KOPT-K1 (cell line): ENCODE results near the gene ATP5F1E.
"Not testable (repeated sequence)": the region's sequence is repeated elsewhere in the genome, so short reads cannot be mapped to it uniquely, and the experiment has no call there.

ENCODE experiments used
- H3K27ac ChIP-seq: fragments of 200-600 bp; sonication (generic); 2 replicates; pipeline ENCODE4 v1.5.1; 2016; ENCODE audit warnings: antibody characterized with exemption, mild to moderate bottlenecking, low read depth, low read length; ENCODE audit not compliant: poor library complexity, severe bottlenecking
- H3K36me3 ChIP-seq: fragments of 200-600 bp; sonication (generic); 2 replicates; pipeline ENCODE4 v1.5.1; 2017; ENCODE audit warnings: antibody characterized with exemption, mild to moderate bottlenecking, low read length, moderate library complexity; ENCODE audit not compliant: insufficient read depth
- H3K9me3 ChIP-seq: fragments of 200-600 bp; sonication (generic); 2 replicates; pipeline ENCODE4 v1.5.1; 2017; ENCODE audit warnings: antibody characterized with exemption, low read length, mild to moderate bottlenecking; ENCODE audit not compliant: insufficient read depth, poor library complexity, severe bottlenecking

ATP5F1E gene

DNA sequence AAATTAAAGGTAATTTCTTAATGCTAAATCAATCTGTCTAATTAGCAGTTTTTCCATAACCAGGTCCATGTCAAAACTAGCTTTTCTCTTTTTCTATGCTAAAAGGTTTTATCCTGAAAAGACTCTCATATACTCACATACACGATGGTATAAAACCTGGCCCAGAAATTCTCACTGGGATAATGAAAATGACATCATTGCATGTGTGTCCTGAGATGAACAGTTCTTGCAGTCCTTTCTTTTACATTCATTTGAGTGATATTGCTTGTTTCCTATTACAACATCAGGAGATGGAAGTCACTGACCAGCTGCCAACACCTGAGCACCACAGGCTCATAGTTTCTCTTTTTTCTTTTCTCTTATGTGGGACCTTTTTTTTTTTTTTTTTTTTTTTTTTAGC is 18.3 kb upstream of the ATP5F1E start:
- no peaks in the 10 kb centered on the region for H3K9me3 ChIP-seq
- no peak overlapping the region for H3K27ac ChIP-seq
- H3K36me3 ChIP-seq = no peaks in the 10 kb centered on the region

DNA sequence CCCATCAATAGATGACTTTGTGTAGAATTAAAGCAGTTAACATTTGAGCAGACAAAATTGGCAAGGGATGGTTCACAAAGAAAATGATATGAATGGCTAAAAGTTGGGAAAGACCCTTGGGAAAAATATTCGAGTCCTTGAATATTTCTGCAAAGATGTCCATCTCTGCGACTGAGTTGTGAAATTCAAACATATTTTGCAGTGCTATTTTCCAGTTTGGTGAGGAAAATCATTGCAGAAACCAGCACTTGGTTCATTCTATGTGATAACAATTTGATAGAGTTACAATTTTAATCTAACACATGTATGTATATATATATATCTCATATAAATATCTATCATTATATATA is 16.5 kb upstream of the ATP5F1E start:
- H3K27ac ChIP-seq = no peak overlapping the region
- no peaks in the 10 kb centered on the region for H3K9me3 ChIP-seq
- no peaks in the 10 kb centered on the region for H3K36me3 ChIP-seq

DNA sequence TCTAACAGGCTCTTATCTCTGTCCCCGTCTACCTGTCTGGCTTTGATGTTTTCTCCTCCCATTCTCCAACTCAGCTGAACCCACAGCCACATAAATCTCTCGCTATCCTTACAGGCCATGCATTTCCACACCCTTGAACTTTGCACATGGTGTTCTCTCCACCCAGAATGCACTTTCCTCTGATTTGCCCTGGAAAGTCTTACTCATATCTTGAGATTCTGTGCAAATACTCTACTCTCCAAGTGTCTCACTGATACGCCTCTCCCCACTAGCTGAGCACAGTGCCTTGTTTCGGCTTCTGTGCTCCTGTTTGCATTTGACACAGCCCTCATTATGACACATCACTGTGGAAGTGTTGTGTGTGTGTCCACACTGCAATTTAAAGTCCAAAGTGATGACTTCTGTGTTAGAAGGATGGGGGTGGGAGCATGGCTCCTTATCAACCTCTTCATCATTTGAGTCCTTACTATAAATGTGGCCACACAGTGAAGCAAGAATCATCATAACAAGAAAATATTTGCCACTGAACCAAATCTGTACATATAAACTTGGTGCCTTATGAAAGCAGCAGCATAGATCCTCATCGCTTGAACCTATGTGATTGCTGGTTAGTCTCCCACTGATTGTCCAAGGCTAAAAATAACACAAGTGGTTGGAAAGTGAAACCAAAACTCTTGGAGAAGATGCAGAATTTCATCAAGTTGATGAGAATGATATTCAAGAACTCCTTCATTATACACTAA is 16.0 kb upstream of the ATP5F1E start:
- Histone ChIP-seq H3K9me3 (no peaks in the 10 kb centered on the region), H3K27ac (no peak overlapping the region), H3K36me3 (no peaks in the 10 kb centered on the region)

DNA sequence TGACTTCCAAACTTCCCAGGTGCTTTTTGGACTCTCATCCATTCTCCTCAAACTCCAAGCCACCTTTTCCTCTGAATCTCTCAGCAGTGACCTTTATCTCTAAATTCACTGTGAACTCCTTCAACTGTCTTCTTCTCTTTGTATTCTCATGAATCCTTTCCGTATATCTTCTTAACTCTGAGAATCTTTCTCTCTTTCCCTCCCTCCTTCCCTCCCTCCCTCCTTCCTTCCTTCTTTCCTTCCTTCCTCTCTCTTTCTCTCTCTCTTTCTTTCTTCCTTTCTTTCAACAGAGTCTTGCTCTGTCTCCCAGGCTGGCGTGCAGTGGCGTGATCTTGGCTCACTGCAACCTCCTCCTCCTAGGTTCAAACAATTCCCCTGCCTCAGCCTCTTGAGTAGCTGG is 14.7 kb upstream of the ATP5F1E start:
- H3K27ac ChIP-seq = no peak overlapping the region
- H3K9me3 ChIP-seq = no peaks in the 10 kb centered on the region
- H3K36me3 ChIP-seq = no peaks in the 10 kb centered on the region

DNA sequence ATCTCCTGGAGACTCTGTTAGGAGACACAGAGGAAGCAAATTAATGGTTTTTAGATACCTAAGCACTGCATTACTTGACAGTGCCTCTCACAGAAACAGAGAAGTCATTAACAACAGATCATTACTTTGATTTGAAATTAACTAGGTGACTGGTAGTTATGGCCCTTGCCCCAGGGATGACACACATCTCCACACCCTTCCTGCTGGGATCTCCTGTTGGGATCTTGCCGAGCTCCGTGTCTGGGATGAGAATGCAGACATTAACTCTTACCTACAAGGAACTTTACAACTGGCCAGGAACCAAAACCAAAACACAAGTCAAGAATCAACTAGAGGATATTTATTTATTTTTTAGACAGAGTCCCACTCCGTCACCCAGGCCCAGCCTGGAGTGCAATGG is 12.7 kb upstream of the ATP5F1E start:
- Histone ChIP-seq H3K27ac (no peak overlapping the region), H3K36me3 (peaks cover 13% of the 10 kb centered on the region), H3K9me3 (no peaks in the 10 kb centered on the region)

DNA sequence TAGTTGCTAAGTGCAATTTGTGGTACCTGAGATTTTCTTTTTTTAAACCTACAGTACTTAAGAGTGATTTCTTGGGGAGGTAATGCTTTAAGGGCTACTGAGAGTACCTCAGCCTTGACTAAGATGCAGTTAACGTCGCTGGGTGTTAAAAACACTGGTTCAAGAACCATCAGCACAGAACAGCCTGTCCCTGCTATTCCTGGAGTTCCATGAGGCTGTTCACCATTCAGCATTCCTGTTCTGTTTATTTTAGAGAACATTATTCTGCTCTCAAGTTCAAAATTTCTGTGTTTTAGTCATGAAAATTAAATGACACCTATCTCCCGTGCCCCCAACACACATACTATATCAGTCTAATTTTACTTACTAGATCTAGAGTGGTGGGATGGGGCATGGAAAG is 12.2 kb upstream of the ATP5F1E start:
- Histone ChIP-seq H3K9me3 (no peaks in the 10 kb centered on the region), H3K36me3 (peaks cover 15% of the 10 kb centered on the region), H3K27ac (no peak overlapping the region)

DNA sequence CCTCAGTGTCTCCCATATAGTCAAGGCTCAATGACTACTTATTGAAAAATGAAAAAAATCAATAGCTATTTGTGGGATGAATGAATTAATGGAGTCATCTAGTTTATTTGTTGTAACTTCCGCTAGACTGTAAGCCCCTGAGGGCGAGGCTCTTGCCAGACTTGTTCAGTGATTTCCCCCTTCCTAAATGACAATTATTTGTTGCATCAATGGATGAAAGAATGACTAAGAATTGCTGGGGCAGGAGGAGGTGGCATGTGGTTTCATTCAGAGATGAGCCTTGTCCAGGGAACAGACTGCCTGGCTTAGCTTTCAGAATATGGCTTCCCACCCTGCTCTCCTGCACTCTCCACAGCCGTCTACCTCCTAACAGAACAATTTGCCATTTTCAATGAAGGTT is 11.6 kb upstream of the ATP5F1E start:
- Histone ChIP-seq H3K9me3 (no peaks in the 10 kb centered on the region), H3K27ac (no peak overlapping the region), H3K36me3 (peaks cover 18% of the 10 kb centered on the region)

DNA sequence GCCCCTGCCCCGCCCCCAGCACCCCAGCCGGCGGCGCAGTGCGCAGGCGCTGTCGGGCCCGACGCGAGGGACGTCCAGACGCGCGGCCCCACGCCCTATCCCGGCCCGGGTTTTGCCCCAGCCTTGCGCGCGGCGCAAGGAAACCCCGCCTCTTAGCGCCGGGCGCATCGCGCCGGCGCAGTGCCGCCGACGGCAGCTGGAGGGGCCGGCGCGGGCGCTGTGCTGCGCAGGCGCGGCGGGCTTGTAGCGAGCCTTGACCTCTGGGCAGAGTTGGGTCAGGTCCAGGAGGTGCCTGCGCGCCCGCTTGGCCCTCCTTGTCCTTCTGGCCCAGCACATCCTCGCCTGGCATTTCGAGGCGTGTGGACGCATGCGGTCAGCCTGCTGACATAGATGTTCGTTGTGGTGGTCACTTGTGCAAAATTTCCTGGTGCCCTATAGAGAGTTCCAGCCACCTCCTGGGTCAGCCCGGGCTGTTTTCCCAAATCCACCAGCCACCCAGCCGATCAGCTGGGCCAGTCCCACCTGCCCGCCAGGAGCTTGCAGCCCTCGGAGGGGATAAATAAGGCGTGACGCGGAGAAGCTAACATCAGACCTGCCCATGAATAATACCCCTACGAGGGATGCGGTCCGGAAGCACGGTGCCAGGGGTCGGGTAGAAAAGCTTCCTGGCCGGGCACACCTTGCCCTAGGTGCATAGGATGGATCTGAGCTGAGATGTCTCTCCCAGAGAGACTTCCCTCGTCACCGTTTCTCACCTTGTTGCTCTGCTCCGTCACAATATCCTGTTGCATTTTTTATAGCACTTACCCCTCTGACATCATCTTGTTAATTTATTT is 10.9 kb upstream of the ATP5F1E start:
- H3K36me3 ChIP-seq = peaks cover 25% of the 10 kb centered on the region
- peak overlapping the region; percentile 70 for H3K27ac ChIP-seq
- H3K9me3 ChIP-seq = no peaks in the 10 kb centered on the region

DNA sequence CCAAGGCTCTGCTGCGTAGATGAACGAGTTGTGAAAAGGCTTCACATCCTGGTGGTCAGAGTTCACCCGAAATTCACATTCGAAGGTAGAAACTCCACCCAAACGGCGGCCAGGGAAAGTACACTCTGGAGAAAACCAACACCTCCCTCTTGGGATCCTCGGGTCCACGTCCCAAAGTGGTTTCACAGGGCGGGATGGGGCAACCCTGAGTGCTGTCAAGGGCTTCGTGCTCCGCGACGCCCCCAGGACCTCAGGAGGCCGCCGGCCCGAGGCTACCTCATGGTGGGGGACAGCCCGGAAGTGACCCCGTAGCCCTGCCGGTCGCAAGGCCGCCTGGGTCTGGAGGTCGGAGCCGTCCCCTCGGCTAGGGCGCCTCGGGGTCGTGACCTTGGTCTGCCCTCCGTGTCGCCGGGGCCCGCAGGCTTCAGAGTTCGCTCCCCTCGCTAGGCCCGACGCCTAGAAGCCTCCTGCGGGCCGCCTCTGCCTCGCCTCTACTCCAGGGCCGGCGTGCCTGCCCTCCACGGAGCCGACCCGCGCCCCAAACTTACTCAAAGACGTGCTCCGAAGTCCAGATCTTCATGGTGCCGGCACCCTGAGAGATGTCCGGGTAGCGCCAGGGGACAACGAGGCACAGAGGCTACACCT is 10.1 kb upstream of the ATP5F1E start, which contains the start of gene PRELID3B:
TSS of gene PRELID3B (minus strand) at position 636 of the 645 bp plus-strand sequence. CDS start at position 580, 56 bp downstream.
- Histone ChIP-seq H3K27ac (peak within 1 kb of the TSS; percentile 70), H3K36me3 (peaks cover 32% of the 10 kb centered on the region), H3K9me3 (no peaks in the 10 kb centered on the region)

DNA sequence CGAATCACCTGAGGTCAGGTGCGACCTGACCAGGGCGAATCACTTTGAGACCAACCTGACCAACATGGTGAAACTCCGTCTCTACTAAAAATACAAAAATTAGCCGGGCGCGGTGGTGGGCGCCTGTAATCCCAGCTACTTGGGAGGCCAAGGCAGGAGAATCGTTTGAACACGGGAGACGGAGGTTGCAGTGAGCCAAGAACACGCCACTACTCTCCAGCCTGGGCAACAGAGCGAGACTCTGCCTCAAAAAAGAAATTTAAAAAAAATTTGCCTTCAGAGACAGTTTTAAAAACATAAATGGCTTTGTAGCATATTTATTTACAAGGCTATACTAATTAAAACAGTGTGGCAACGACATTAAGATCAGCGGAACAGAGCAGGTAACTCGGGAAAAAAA is 9.4 kb upstream of the ATP5F1E start:
- H3K36me3 ChIP-seq = peaks cover 40% of the 10 kb centered on the region
- not testable (repeated sequence) for H3K9me3 ChIP-seq
- H3K27ac ChIP-seq = peak overlapping the region; percentile 70

DNA sequence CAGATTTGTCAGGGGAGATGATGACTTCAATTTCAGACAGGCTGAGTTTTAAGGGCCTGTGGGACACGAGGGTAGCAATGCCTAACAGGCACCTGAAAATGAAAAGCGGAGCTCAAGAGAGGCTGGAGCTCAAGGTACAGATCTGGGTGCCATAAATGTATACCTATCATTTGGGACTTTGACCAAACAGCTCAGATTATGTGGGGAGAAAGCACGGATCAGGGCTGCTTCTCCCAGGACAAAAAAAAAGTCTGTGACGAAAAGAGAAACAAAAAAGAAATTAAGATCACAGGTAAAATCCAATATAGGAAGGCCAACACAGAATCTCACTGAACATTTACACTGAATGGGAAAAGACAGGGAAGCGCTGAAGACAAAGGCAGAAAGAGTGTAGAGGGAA is 8.5 kb upstream of the ATP5F1E start:
- peaks cover 48% of the 10 kb centered on the region for H3K36me3 ChIP-seq
- H3K27ac ChIP-seq = peak overlapping the region; percentile 20
- no peaks in the 10 kb centered on the region for H3K9me3 ChIP-seq

DNA sequence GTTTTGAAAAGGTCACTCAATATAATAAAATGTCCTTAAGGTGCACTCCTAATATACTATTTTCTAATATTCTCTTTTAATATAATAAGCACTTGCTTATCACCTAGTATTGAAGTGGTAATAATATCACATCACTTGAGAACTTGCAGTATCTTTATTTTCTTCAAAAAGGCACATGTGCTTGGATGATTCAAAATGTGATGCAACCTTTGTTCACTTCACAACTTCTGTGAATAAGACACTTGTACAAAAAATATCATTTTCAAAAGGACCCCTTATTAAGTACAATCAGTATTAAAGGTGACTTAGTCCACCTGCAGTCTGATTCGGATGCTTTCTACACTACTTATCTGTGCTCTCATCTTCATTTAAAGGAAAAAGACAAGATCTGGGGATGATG is 7.1 kb upstream of the ATP5F1E start:
- H3K9me3 ChIP-seq = no peaks in the 10 kb centered on the region
- peaks cover 62% of the 10 kb centered on the region for H3K36me3 ChIP-seq
- H3K27ac ChIP-seq = no peak overlapping the region

DNA sequence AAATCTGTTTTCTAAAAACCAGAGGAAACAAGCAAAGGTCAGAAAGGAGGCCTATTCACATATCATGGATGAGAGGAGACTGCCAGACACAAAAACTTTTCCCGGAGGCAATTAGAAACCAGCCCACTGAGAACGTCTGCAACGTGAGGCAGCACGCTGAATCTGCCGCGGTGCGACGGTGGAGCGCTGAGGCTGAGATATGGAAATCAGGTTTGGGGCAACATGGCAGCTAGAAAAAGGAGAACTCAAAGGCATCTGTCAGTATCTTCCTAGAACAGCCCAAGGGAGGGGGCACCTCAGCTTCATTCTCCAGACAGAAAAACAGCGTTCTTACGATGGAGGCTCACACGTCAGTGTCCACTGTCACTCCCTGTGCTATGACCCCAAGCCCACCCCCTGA is 5.3 kb upstream of the ATP5F1E start:
- Histone ChIP-seq H3K9me3 (no peaks in the 10 kb centered on the region), H3K36me3 (peaks cover 76% of the 10 kb centered on the region), H3K27ac (no peak overlapping the region)

DNA sequence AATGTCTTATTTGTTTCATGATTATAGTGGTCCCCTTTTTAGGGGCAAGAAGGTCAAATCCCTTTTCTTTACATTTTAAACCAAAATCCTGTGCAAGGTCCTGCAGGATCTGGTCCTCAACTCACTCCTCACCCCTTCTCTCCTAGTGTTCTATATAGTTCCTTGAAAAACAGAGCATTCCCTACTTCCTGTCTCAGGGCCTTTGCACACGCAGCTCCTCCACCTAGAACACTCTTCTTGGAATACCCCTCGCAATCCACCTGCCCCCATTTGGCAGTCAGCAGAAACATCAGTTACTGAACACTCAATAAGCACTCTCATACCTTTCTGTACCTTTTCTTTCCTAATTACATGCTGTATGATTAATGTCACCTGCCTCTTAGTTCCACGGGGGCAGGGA is 3.2 kb upstream of the ATP5F1E start:
- Histone ChIP-seq H3K27ac (no peak overlapping the region), H3K36me3 (peaks cover 73% of the 10 kb centered on the region), H3K9me3 (no peaks in the 10 kb centered on the region)

DNA sequence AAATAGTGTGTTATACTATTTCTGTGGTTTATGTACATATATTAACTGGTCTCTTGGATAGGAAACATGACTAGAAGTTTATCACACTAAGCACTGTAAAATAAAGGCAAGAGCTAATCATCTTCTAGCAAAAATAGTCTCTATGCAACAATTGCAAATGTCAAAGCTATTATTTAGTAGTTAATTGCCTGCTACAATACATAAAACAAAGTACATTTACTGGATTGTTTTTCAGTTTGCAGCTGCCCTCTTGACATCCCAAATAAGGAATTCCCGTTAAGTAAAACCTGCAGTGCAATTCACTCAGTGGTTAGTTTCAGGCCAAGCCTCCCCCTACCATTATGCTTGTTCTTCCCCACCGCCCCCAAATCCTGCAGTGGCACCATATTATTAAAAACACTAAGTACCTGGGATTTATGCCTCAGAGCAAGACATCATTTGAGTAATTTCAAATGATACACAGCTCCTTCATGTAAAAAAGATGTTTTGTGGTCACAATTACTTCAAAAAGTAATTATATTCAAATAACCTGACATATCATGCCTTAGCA is 1.6 kb upstream of the ATP5F1E start:
- H3K27ac ChIP-seq = no peak overlapping the region
- peaks cover 79% of the 10 kb centered on the region for H3K36me3 ChIP-seq

More for the DNA sequence above, 1.6 kb upstream of the ATP5F1E start:
- no peaks in the 10 kb centered on the region for H3K9me3 ChIP-seq
